WTC11 (cell line): Measurements from ENCODE around the gene CCNYL1. TPM values are rescaled to one million over a fixed set of nuclear protein-coding genes. Genes with fewer than 3 reads are reported as not detected.

Experiments
- ATAC-seq: fragments of 200-7000 bp; cut with Tn5 transposase; 2 replicates; pipeline ENCODE4 v1.10.0; 2021; ENCODE audit warnings: mild to moderate bottlenecking, moderate library complexity
- CTCF ChIA-PET: fragments of 300-600 bp; sonication (Branson Sonifier 250); formaldehyde crosslinking; loops from one replicate; lab custom pipeline; 2021; ENCODE audit warnings: antibody characterized with exemption; lab: Charles Lee
- POLR2A ChIA-PET: fragments of 350-600 bp; sonication (Branson Sonifier 250); formaldehyde crosslinking; loops from one replicate; lab custom pipeline; 2021; ENCODE audit warnings: antibody characterized with exemption; lab: Charles Lee
- DNase-seq: peaks from one replicate; pipeline ENCODE4 v3.0.0; 2021; ENCODE audit warnings: low spot score
- H3K27ac Mint-ChIP-seq: 2 replicates; pipeline ENCODE4 v1.8.0; 2021; ENCODE audit warnings: mixed read lengths
- H3K27me3 Mint-ChIP-seq: 2 replicates; pipeline ENCODE4 v1.8.0; 2021; ENCODE audit warnings: low read depth, mild to moderate bottlenecking, moderate library complexity, mixed read lengths
- H3K36me3 Mint-ChIP-seq: 2 replicates; pipeline ENCODE4 v1.8.0; 2021; ENCODE audit warnings: mixed read lengths
- H3K4me1 Mint-ChIP-seq: 2 replicates; pipeline ENCODE4 v1.8.0; 2022; ENCODE audit warnings: mixed read lengths
- H3K4me3 Mint-ChIP-seq: 2 replicates; pipeline ENCODE4 v1.8.0; 2021; ENCODE audit warnings: mild to moderate bottlenecking, moderate library complexity, mixed read lengths
- H3K9me3 Mint-ChIP-seq: 2 replicates; pipeline ENCODE4 v1.8.0; 2021; ENCODE audit warnings: mixed read lengths
- E2F1 ChIP-seq: sonication (generic); formaldehyde crosslinking; IDR thresholded peaks from 2 replicates; pipeline ENCODE4 v1.8.0; 2022; ENCODE audit warnings: mild to moderate bottlenecking, missing genetic modification reagents
- GABPB1 ChIP-seq: sonication (generic); formaldehyde crosslinking; IDR thresholded peaks from 2 replicates; pipeline ENCODE4 v1.8.1; 2023; ENCODE audit warnings: mild to moderate bottlenecking, missing genetic modification reagents
- IRF2 ChIP-seq: sonication (generic); formaldehyde crosslinking; IDR thresholded peaks from 2 replicates; pipeline ENCODE4 v1.8.0; 2022; ENCODE audit warnings: low read depth, missing genetic modification reagents, borderline replicate concordance
- PRRX2 ChIP-seq: fragments of 250-450 bp; sonication (Bioruptor Pico); IDR thresholded peaks from 2 replicates; pipeline ENCODE4 v1.8.0; 2021; ENCODE audit warnings: mild to moderate bottlenecking
- RORB ChIP-seq: fragments of 250-450 bp; sonication (Bioruptor Pico); IDR thresholded peaks from 2 replicates; pipeline ENCODE4 v1.9.0; 2021; ENCODE audit warnings: mild to moderate bottlenecking
- SP1 ChIP-seq: sonication (generic); formaldehyde crosslinking; conservative IDR thresholded peaks from 2 replicates; pipeline ENCODE4 v1.8.1; 2022; ENCODE audit warnings: missing genetic modification reagents
- ZNF263 ChIP-seq: sonication (generic); formaldehyde crosslinking; IDR thresholded peaks from 2 replicates; pipeline ENCODE4 v1.8.1; 2022; ENCODE audit warnings: low read depth, mild to moderate bottlenecking, moderate library complexity, missing genetic modification reagents
- ZNF416 ChIP-seq: fragments of 250-450 bp; sonication (Bioruptor Pico); IDR thresholded peaks from 2 replicates; pipeline ENCODE4 v1.9.0; 2021; ENCODE audit warnings: mild to moderate bottlenecking, inconsistent platforms
- ZNF532 ChIP-seq: fragments of 250-450 bp; sonication (Bioruptor Pico); IDR thresholded peaks from 2 replicates; pipeline ENCODE4 v1.9.0; 2021; ENCODE audit warnings: mild to moderate bottlenecking, borderline replicate concordance
- ZNF671 ChIP-seq: fragments of 250-450 bp; sonication (Bioruptor Pico); IDR thresholded peaks from 2 replicates; pipeline ENCODE4 v1.8.0; 2021; ENCODE audit warnings: mild to moderate bottlenecking
- total RNA-seq: library from RNA; stranded (reverse); gene quantifications from 3 replicates; pipeline ENCODE4 v1.2.3, GENCODE V29; 2021
- TF ChIP-seq, protein P1 (sequence below): sonication (generic); formaldehyde crosslinking; IDR thresholded peaks from 2 replicates; pipeline ENCODE4 v1.8.1; 2023; ENCODE audit warnings: mild to moderate bottlenecking, missing genetic modification reagents
- TF ChIP-seq, protein P2 (sequence below): fragments of 250-450 bp; sonication (Bioruptor Pico); conservative IDR thresholded peaks from 2 replicates; pipeline ENCODE4 v1.9.0; 2021; ENCODE audit warnings: mild to moderate bottlenecking
- TF ChIP-seq, protein P3 (sequence below): fragments of 200-600 bp; IDR thresholded peaks from 2 replicates; pipeline ENCODE4 v1.8.0; 2022; ENCODE audit warnings: antibody characterized with exemption
- TF ChIP-seq, protein P4 (sequence below): sonication (generic); formaldehyde crosslinking; IDR thresholded peaks from 2 replicates; pipeline ENCODE4 v1.8.1; 2023; ENCODE audit warnings: mild to moderate bottlenecking, moderate library complexity, missing genetic modification reagents

CCNYL1 gene
- total RNA-seq, 1 experiment from 2014 or later = 31.6 TPM

DNA sequence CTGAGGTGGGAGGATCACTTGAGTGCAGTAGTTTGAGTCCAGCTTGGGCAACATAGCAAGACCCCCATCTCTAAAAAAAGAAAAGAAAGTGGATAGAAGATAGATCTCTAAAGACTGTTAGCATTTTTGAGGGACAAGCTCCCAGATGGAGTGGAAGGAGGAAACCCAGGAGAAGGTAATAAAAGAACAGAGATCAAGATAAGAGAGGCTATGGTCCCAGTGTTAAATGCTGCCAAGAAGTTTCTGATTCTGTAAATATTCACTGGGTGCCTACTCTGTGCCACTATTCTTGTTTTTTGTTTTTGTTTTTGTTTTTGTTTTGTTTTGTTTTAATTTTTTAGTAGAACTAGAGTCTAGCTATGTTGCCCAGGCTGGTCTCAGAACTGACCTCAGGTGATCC, 32.1 kb downstream of the CCNYL1 start (continued):
- TF ChIP-seq ZNF532 (CRISPR knock-in tag) (no peak), SP1 (CRISPR knock-in tag) (no peak), ZNF263 (no peak), RORB (CRISPR knock-in tag) (no peak), GABPB1 (CRISPR knock-in tag) (no peak)
- TF ChIP-seq, protein P1, sequence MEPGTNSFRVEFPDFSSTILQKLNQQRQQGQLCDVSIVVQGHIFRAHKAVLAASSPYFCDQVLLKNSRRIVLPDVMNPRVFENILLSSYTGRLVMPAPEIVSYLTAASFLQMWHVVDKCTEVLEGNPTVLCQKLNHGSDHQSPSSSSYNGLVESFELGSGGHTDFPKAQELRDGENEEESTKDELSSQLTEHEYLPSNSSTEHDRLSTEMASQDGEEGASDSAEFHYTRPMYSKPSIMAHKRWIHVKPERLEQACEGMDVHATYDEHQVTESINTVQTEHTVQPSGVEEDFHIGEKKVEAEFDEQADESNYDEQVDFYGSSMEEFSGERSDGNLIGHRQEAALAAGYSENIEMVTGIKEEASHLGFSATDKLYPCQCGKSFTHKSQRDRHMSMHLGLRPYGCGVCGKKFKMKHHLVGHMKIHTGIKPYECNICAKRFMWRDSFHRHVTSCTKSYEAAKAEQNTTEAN = no peak
- TF ChIP-seq, protein P2, sequence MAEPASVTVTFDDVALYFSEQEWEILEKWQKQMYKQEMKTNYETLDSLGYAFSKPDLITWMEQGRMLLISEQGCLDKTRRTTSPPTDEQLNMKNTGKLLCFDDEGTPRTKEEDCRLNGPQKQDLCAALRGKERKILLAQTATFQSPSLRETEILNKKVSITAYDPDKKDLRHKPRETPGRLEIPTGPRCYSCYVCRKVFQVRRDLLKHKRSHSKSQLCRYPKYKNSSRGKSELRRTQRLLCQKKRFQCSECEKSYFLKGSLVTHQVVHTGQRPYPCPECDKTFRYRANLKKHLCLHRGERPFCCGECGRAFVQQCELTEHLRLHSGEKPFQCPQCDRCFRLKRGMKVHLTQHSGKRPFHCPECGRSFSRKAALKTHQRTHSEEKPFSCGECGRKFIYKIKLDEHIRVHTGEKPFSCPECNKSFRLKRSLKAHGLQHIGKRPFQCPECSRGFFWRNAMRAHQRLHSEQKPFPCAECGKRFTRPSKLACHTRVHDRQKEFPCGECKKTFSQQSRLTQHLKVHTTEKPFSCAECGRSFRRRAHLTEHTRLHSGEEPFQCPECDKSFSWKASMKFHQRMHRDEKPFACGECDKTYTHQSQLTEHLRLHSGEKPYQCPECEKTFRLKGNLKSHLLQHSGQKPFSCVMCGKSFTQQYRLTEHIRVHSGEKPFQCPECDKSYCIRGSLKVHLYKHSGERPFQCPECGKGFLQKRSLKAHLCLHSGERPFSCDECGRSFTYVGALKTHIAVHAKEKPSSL (CRISPR knock-in tag) = no peak

- ChIA-PET CTCF (interaction anchor here (0.6 to 4.1 kb wide), 4 partner anchors 30 to 296 kb away, joined by 4 to 27 read pairs (median 9); partner anchors contain the start of gene METTL21A), POLR2A (no interaction called here)
- H3K9me3 Mint-ChIP-seq = no peaks in the 10 kb centered on the region
- no peaks in the 10 kb centered on the region for H3K27me3 Mint-ChIP-seq
- H3K4me1 Mint-ChIP-seq = peaks cover 3% of the 10 kb centered on the region; the same call in 1 of the 2 replicates
- DNase-seq (no peak), ATAC-seq (no peak)
- peaks cover 6% of the 10 kb centered on the region for H3K36me3 Mint-ChIP-seq
- H3K27ac Mint-ChIP-seq = no peak overlapping the region
- no peak for TF ChIP-seq PRRX2 (CRISPR knock-in tag)
- no peak for TF ChIP-seq E2F1 (CRISPR knock-in tag)
- TF ChIP-seq ZNF671 (CRISPR knock-in tag) = no peak
- TF ChIP-seq, protein P3, sequence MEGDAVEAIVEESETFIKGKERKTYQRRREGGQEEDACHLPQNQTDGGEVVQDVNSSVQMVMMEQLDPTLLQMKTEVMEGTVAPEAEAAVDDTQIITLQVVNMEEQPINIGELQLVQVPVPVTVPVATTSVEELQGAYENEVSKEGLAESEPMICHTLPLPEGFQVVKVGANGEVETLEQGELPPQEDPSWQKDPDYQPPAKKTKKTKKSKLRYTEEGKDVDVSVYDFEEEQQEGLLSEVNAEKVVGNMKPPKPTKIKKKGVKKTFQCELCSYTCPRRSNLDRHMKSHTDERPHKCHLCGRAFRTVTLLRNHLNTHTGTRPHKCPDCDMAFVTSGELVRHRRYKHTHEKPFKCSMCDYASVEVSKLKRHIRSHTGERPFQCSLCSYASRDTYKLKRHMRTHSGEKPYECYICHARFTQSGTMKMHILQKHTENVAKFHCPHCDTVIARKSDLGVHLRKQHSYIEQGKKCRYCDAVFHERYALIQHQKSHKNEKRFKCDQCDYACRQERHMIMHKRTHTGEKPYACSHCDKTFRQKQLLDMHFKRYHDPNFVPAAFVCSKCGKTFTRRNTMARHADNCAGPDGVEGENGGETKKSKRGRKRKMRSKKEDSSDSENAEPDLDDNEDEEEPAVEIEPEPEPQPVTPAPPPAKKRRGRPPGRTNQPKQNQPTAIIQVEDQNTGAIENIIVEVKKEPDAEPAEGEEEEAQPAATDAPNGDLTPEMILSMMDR = no peak
- TF ChIP-seq, protein P4, sequence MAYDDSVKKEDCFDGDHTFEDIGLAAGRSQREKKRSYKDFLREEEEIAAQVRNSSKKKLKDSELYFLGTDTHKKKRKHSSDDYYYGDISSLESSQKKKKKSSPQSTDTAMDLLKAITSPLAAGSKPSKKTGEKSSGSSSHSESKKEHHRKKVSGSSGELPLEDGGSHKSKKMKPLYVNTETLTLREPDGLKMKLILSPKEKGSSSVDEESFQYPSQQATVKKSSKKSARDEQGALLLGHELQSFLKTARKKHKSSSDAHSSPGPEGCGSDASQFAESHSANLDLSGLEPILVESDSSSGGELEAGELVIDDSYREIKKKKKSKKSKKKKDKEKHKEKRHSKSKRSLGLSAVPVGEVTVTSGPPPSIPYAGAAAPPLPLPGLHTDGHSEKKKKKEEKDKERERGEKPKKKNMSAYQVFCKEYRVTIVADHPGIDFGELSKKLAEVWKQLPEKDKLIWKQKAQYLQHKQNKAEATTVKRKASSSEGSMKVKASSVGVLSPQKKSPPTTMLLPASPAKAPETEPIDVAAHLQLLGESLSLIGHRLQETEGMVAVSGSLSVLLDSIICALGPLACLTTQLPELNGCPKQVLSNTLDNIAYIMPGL (CRISPR knock-in tag) = no peak
- TF ChIP-seq RORB (CRISPR knock-in tag) = no peak
- no peak for TF ChIP-seq IRF2 (CRISPR knock-in tag)
- no peak for TF ChIP-seq ZNF416
- H3K4me3 Mint-ChIP-seq = no peak overlapping the region
These were observed 32.6 kb downstream of the CCNYL1 start for GRCh38 chr2:207744050-207744449.
